ENCODE measurements around the gene TTLL5.
"Not testable (repeated sequence)": the region's sequence is repeated elsewhere in the genome, so short reads cannot be mapped to it uniquely, and the experiment has no call there.

The TTLL5 gene

DNA sequence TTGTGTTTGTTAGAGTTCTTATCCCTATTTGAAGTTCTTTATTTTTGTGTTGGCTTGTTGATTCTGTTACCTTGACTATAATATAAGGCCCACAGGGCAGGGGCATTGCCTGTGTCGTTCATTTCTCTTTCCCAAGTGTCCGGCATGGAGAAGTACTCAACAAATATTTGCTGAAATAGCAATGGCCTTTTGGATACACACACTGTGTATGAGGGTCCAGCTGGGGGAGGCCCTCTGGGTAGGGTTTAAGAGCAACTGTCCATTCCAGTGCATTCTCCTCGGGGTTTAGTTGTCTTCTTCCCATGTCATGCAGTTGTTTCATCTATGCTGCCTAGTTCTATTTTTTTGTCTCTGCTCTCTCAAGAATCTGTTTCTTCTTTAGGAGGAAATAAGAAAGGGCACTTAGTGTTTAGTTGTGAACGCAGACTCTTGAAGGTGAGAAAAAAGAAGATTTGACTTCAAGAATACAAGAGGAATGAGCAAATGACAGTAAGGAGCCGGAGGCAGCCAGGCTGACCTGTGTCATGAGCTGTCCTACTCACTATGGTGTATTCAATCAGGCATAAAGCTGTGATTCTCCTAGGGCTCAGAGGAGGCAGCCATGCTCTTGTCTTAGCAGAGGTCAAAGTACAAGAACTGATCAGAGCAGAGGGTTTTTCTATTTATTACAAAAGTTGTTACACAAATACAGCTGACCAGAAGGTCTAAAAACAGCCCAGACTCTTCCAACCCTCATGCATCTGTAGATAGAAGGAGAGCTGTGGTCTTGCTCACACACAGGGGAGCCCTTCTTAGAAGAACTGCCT, 10.6 kb upstream of the TTLL5 start:
- no peak for DNase-seq (ENCODE audit: low read depth)

DNA sequence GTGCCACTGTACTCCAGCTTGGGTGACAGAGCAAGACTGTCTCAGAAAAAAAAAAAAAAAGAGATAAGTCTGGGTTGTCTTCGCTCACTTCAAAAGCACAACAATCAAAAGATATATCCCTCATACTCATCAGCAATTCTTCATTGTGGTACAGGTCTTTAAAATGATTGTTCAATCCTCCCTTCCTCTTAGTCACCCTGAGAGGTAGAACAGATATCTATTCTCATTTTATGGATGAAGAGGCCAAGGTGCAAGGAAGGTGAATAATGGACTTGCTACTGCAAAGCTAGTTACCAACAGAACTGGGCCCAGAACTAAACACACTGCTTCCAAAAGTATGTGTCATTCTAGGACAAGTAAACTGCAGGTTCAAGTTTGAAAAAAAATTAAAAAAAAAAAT, 7.5 kb upstream of the TTLL5 start:
- DNase-seq (ENCODE audit: low read depth), result no peak

DNA sequence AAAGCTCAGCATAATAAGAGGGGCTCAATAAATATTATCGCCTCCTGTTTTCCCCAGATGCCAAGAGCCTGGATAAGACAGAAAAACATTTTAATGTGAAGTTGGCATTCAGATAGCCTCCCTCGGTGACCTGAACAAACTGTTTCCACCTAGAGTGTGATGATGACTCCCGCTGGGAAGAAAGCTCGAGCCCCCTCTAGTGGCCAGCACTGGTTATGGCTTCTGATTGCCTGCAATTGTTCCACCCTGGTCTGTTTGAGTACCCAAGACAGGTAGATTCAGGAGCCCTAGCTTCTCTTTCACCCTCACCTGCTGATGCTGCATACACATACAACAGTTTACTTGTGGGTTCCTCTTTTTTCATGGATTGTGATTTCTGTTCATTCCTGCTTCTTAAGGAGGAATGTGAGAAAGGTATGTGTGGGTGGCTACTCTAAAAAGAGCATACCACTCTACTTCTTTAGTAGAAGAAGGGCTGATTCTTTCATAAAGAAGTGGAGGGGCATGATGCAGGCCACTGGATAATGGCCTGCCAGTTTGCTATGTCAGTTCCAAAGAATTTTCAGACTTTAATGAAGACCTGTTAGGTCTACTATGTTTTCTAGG, 6.8 kb upstream of the TTLL5 start:
- no peak for DNase-seq (ENCODE audit: low read depth)

DNA sequence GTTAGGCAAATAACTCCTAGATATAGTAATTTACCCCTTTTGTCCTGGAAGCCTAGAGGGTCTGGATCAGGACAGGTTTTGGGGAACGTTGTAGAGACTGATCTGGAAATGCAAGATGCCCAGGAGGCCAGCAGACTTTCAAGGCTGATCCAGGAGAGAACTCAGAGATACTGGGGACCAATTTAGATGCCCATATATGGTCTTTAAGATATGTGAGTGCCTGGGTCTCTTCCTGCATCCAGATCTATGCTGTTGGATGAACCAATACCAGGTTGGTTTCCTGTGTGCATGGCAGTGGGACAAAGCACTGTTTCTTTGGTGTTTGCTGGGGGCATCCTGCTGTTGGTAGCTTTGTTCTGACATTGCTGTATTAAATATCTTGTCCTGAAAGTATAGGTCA, 5.8 kb upstream of the TTLL5 start:
- no peak for DNase-seq (ENCODE audit: low read depth)

DNA sequence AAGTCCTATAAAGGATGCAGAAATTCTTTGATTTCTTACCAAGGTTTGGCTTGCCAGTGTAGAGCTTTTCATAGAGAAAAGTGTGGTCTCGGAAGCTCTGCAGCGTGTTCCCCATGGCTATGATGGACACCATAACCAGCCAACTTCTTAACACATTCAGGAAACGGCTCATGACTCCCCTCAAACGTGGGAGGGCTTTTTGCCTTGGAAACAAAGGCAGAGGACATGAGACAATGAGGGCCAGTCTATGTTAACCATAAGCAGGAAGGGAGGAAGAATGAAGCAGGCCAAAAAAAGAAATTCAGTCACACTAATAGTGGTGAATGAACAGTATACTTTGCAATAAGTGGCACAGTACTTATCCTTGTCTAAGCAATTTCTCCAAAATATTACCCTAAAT, 3.7 kb upstream of the TTLL5 start:
- DNase-seq (ENCODE audit: low read depth), result no peak

DNA sequence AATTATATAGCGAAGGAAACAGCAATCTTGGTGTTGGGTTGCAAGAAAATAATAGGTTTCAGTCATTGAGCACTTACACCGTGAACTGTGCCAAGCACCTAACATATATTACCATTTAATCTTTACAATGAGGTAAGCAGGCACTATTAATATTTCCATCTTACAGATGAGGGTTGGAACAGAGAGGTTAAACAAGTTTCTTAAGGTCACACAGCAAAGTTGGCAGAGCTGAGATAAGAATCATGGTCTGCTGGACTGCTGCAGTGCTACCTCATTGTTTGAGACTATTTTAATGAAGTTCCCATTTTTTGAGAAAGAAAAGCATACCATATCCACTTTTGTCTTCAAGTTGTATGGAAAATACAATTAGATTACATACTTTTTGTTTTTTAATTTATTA, 2.1 kb upstream of the TTLL5 start:
- no peak for DNase-seq (ENCODE audit: low read depth)

DNA sequence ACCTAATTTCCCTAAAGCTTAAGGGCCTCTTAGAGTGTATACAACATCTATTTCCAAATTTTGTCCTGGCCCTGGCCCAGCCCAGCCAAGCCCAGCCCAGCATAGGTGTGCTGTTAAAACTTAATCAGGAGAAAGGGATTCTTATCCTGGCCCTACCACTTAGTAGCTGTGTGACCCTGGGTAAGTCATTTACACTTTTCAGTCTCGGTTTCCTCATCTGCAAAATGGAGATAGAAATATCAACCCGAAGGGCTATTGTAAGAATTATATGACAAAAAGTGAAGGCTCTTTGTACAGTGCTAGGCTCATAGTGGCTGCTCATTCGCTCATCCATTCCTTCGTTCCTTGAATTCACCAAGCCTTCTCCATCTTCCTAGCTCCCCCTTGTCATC, 812 bp upstream of the TTLL5 start:
- DNase-seq (ENCODE audit: low read depth), result no peak

DNA sequence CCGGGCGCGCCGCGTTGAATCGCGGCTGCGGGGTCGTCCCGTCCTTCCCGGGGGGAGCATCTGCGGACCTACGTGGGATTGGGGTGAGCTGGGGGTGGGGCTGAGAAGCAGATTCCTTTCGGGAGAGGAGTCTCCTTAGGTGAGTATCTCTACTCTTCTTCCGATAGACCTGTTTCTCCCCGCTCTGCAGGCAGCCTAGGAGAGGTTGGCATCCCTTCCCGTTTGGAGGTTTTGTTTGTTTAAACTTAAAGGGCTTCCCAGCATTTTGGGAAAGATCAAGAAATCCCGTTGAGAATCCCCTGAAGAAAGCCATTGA, 411 bp downstream of the TTLL5 start:
- no peak for DNase-seq (ENCODE audit: low read depth)

DNA sequence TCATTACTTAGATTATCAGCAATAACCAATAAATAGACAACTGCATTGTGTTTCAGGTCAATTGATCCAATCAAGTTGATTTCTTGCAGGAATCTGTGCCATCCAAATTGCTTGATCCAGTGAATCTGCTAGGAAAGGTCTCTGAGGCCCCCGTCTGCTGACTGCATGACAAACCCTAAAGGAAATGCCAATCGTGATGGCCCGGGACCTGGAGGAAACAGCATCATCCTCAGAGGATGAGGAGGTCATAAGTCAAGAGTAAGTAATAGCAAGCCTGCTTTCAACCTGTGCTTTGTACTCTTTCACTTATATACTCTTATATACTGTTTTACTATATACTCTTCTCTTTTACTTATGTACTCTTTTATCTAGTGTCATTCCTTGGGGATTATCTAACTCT, 1.9 kb downstream of the TTLL5 start:
- no peak for DNase-seq (ENCODE audit: low read depth)

DNA sequence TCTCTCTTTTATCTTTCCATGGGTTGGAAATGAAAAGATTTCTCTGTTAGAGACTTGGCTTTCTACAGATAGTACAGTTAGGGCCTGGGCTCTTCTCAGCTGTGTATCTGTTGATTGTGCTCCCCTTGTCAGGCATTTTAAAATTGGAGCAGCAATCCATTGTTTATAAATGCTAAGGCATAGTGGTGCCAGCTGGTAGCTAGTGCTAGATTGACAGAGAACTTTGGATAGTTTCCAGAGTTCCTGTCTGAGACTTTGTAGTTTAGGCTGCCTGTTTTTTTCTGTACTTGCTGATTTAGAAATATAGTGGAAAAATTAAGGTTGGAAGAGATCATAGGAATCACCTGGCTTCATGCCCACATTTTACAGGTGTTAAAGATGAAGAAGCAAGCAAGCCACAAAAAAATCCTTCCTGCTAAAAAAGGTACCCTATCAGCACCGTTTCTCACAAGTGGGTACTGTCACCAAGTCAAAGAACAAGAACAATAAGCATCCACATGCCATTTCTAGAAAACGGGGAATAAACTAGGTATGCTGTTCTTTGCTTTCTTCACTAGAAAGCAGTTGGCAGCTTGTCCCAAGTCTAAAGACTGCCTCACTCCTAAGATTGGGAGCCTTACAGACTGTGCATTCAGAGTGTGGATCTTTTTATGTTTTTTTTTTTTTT, 6.2 kb downstream of the TTLL5 start:
- DNase-seq (ENCODE audit: low read depth), result no peak

DNA sequence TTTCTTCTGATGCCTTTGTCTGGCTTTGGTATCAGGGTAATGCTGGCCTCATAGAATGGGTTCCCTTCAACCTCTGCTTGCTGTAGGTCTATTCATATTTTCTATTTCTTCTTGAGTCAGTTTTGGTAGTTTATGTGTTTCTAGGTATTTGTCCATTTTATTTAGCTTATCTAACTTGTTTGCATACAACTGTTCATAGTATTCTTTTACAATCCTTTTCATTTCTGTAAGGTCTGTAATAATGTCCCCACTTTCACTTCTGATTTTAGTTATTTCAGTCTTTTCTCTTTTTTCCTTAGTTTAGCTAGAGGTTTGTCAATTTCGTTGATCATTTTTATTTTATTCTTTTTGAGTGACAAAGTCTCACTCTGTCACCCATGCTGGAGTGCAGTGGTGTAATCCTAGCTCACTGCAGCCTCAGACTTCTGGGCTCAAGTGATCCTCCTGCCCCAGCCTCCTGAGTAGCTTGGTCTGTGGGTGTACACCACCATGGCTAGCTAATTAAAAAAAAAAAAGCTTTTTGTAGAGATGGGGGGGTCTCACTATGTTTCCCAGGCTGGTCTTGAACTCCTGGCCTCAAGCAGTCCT, 11.7 kb downstream of the TTLL5 start:
- DNase-seq (ENCODE audit: low read depth), result no peak

DNA sequence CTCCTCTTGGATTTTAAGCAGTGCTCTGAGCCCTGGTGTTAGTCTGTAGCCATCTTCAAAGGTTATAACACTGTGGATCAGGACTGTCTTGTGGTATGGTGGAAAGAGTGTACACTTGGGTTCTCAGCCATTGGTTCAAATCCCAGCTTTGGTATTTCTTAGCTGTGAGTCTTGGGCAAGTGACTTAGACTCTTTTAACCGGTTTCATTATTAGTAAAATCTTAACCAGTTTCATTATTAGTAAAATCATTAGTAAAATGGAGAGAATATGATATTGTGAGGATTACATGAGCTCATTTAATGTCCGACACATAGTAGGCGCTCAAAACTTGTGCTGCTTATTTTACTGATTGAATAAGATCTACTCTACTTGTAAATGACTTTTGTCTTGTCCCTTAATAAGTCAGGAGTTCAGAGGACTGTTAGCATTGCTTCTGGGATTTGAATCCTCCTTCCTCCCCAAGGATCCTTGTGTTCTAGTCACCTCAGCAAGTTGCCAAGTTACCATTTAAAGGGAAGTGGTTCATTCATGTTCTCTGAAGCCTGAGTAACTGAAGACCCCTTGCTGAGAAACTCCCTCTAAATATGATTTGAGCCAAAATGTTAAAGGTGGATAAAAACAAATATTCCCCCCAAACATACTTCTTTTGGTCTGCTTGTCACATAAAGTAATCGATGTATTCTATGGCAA, 12.4 kb downstream of the TTLL5 start:
- DNase-seq (ENCODE audit: low read depth), result no peak

DNA sequence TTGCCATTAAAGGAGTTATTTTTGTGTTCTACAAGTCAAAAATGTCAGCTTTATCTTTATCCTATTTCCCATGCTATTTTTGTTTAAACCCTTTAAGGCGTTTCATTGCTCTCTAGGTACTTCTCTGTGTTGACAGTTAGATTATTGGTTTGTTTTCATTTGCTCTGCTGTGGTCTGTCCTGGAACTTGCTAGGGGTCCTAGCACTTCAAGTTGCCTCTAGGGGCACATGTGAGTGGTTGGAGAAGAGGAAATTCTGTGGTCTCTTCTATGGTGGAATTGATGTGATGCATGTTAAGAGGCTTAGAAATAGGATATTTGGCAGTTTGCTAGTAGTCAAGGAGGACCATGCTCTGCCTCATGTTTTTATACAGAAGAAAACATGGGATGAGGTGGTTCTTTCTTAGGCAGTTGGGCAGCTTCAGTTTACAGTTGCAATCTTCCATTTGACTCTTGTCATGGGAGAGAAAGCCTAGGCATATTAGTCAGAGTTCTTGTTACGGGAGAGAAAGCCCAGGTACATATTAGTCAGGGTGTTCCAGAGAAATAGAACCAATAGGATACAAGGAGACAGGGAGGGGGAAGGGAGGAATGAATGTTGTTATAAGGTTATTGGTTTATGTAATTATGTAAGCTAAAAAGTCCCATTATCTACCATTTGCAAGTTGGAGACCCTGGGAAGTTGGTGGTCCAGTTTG, 14.4 kb downstream of the TTLL5 start:
- no peak for DNase-seq (ENCODE audit: low read depth)

DNA sequence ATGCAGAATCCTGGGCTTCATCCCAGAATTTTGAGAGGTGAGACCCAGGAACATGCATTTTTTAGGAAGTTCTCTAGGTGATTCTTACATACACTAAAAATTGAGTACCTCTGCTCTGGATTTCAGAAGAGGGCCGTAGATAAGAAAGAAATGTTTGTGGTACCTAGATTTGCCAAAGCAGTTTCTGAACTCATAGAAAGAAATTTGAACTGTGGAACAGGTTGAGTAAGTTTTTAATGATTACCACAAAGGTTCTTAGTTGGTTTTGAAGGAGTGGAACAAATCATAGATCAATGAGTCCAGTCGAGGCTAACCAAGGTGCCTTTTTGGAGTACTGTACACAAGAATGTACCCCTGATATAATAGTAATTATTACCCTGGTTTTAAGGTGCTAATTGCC, 24.9 kb downstream of the TTLL5 start:
- DNase-seq (ENCODE audit: low read depth), result no peak

DNA sequence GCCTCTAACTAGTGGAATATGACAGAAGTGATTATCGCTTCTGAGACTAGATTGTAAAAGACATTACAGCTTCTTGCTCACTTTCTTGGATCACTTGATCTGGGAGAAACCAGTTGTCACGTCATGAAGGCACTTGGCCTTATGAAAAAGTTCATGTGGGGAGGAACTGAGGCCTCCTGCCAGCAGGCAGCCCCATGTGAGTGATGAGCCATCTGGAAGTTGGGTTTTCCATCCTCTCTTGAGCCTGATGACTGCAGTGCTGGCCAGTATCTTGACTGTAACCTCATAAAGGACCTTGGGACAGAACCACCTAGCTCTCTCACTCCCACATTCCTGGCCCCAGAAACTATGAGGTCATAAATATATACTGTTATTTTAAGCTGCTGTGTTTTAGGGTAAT, 28.0 kb downstream of the TTLL5 start:
- DNase-seq (ENCODE audit: low read depth), result no peak

DNA sequence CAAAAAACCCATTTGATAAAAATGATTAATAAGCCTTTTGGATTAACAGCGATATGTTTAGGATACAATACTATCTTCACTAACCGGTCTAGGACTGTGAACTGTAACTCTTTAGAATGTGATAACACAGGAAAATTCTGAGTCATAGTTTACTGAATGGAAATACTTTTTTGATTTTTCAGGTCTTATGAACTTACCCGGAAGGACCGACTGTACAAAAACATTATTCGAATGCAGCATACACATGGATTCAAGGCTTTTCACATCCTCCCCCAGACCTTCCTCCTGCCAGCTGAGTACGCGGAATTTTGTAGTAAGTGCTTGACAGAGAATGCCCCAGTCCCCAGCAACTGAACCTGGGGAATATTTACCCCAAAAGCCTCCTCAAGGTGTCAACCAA, 29.0 kb downstream of the TTLL5 start:
- DNase-seq (ENCODE audit: low read depth), result no peak

DNA sequence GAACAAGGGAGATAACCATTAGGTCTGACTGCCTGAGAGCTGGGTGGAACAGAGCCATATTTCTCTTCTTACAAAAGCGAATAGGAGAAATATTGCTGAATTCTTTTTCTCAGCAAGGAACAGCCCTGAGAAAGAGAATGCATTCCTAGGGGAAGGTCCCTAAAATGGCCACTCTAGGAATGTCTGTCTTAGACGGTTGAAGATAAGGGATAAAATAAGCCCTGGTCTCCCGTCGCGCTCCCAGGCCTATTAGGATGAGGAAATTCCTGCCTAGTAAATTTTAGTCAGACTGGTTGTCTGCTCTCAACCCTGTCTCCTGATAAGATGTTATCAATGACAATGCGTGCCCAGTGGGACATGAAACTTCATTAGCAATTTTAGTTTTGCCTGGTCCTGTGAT, 34.0 kb downstream of the TTLL5 start:
- not testable (repeated sequence) for DNase-seq (ENCODE audit: low read depth)

DNA sequence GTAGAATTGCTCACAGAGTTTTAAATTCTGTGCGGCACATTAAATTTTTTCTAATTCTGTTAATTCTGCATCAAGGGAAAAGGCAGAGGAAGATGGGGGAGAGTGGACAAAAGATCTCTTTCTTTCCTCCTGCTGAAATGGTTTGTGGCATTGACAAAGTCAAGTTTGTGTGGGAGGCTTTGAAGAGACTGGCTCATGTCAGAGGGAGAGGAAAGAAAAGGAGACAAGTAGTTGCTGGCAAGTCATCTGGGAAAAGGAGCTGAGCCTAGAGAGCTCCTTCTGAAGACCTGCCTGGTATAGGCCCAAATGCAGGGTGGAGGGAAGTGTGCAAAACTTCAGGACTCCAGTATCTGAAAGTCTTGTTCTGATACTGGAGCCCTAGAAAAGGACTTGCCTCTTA, 36.3 kb downstream of the TTLL5 start:
- DNase-seq (ENCODE audit: low read depth), result no peak

DNA sequence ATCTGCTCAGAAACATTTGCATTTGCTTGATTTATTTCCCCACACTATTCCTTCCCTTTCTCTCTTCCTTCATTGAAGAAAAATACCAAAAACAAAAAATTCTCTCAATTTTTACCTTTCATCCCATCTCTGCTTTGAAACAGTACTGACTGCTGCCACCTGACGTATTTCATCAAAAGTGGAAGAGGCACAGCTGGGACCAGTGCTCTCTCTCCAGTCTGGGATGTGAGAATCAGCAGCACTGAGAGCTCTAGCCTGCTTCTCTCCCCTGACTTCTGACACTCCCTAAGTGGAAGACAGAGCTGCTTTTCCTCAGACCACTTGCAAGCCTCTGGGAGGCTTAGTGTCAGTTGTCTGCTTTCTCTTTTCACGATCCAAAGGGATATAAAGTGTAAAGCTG, 36.9 kb downstream of the TTLL5 start:
- no peak for DNase-seq (ENCODE audit: low read depth)

DNA sequence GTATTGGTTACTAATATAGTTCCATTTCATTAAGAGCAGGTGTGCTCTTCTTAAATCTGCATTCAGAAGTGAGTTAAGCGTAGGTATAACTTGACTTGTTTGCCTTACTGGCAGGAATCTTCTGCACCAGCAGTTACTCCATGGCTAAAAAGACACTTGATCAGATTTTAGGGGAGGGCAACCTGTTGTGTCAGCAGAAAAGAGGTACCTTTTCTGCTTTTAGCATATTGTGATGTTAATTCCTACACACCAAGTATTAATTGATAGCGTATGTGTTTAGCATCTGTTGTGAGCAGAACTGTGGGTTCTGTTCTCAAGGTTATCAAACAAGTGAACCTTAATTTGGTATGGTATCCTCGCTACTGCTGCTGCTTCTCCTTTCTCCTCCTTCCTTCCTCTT, 38.3 kb downstream of the TTLL5 start:
- no peak for DNase-seq (ENCODE audit: low read depth)

DNA sequence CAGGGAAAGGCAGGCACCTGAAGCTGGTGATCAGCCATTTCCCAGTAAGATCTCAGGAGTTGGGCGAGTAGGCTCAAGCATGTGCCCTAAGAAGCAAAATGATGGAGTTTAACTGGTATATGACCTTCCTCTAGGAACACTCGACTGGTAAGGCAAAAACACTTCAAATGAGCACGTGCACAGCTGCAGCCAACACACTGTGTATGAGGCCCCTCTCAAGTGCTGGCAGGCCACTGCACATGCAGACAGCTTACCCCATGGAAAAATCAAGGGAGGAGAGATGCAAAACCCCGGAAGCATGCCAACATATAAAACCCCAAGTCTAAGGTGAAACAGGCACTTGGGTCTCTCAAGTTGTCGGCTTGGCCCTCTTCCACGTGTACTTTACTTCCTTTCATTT, 39.2 kb downstream of the TTLL5 start:
- DNase-seq (ENCODE audit: low read depth), result no peak

DNA sequence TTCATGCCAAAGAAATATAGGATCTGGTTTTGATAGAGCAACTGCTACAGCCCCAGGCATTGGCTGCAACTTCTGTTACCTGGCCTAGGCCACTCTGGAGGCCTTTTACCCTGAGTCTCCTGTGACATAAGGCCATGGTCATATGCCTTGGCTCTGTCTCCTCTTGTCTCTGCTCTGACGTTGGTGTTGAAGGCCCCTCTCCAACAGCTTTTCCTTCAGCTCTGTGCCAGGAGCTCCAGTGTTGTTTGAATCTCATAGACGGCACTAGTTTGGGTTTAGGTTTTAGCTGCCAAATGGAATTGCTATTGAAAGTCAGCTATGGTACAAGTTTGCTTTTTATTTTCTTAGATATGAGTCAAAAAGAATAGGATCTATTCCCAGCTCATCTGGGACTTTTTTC, 41.1 kb downstream of the TTLL5 start:
- DNase-seq (ENCODE audit: low read depth), result no peak
